Subcutaneous adipose tissue (tissue), 4 donors: ENCODE measurements around the gene TGM4. TPM values are rescaled to one million over a fixed set of nuclear protein-coding genes. Genes with fewer than 3 reads are reported as not detected.

Experiments
- total RNA-seq, 4 donors: library from RNA; depleted of rRNA; stranded (reverse); fragments of >200 nt; gene quantifications; one replicate each; pipeline ENCODE4 v1.1.0, GENCODE V29; 2016
- TF ChIP-seq, protein P1 (sequence below): fragments of 450-650 bp; IDR thresholded peaks from one replicate; pipeline ENCODE4 v1.5.1; 2016; ENCODE audit warnings: low read depth, mild to moderate bottlenecking, control low read depth, antibody characterized with exemption, moderate library complexity

The TGM4 gene
- total RNA-seq, 4 donors from 2014 or later: not detected

GRCh38 chr3:44932986-44933944 is 58.9 kb downstream of the TGM4 start:
- TF ChIP-seq, protein P1, sequence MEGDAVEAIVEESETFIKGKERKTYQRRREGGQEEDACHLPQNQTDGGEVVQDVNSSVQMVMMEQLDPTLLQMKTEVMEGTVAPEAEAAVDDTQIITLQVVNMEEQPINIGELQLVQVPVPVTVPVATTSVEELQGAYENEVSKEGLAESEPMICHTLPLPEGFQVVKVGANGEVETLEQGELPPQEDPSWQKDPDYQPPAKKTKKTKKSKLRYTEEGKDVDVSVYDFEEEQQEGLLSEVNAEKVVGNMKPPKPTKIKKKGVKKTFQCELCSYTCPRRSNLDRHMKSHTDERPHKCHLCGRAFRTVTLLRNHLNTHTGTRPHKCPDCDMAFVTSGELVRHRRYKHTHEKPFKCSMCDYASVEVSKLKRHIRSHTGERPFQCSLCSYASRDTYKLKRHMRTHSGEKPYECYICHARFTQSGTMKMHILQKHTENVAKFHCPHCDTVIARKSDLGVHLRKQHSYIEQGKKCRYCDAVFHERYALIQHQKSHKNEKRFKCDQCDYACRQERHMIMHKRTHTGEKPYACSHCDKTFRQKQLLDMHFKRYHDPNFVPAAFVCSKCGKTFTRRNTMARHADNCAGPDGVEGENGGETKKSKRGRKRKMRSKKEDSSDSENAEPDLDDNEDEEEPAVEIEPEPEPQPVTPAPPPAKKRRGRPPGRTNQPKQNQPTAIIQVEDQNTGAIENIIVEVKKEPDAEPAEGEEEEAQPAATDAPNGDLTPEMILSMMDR: no peak

GRCh38 chr3:44939581-44940036 is 65.2 kb downstream of the TGM4 start:
- TF ChIP-seq, protein P1: no peak

GRCh38 chr3:44942202-44942921 is 68.0 kb downstream of the TGM4 start:
- TF ChIP-seq, protein P1: no peak

DNA sequence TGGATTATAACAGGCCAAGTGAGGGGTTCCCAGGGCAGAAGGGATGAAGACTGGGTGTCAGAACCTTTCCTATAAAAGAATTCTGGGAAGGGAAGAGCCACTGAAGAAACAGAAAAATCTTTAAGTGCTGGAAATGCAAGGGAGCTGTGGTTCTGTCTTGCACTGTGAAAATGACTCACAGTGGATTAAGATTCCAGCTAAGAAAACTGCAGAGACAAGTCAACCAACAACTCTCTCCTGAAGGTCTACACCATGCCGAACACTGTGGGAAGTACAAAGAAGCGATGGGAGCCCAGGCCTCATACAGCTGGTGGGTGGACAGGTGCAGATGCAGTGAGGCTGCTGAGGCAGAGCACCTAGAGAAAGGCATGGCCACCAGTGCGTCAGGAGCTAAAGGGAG is 73.8 kb downstream of the TGM4 start:
- TF ChIP-seq, protein P1: no peak

GRCh38 chr3:44950275-44950734 is 75.9 kb downstream of the TGM4 start:
- TF ChIP-seq, protein P1: no peak

DNA sequence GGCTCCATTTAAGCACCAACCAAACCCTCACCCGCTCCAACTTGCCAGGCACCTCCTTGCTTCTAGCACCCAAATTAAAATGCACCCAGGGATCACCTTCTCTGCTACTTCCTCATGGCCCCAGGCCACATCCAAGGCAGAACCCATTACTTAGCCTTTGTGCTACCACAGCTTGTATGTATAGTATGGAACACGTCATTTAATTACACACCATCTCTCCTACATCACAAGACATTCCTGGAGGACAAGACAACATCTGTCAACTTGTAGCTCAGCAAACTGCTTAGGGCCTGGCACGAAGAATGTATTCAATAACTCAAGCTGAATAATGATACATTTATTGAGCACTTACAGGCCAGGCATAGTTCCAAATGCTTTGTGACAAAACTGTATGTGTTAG is 78.3 kb downstream of the TGM4 start:
- TF ChIP-seq, protein P1: no peak

DNA sequence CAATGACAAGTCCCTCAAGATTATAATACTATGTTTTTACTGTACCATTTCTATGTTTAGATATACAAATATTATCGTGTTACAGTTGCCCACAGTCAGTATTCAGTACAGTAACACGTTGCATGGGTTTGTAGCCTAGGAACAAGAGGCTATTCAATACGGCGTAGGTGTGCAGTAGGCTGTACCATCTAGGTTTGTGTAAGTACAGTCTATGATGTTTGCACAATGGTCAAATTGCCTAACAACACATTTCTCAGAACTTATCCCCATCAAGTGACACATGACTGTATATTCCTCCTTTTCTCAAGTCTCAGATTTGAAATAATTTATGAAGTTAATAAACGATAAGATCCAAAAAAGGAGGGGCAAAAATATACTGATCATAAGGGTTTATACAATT is 79.9 kb downstream of the TGM4 start:
- TF ChIP-seq, protein P1: no peak
